NCI-H82 (cell line): ENCODE results near the gene DNAJC24.
"Not testable (repeated sequence)": the region's sequence is repeated elsewhere in the genome, so short reads cannot be mapped to it uniquely, and the experiment has no call there.

Source experiments
- DNase-seq: peaks from one replicate; lab custom pipeline; 2025; lab: John Stamatoyannopoulos, UW

Gene DNAJC24, protein sequence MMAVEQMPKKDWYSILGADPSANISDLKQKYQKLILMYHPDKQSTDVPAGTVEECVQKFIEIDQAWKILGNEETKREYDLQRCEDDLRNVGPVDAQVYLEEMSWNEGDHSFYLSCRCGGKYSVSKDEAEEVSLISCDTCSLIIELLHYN

GRCh38 chr11:31369348-31370329 is at the start of gene DNAJC24, which contains the start of gene DCDC1:
Gene DNAJC24 (plus strand): TSS chr11:31369860. CDS start chr11:31370749, 889 bp downstream.
Gene DCDC1 (minus strand): TSS chr11:31369739. CDS start chr11:31328280, 41,459 bp downstream.
- DNase-seq = peak; percentile 96

- not testable (repeated sequence) for DNase-seq
Observed at GRCh38 chr11:31321494-31321893, 48.2 kb upstream of the DNAJC24 start.

- DNase-seq = no peak
Observed at GRCh38 chr11:31323145-31323544, 46.5 kb upstream of the DNAJC24 start.

GRCh38 chr11:31325160-31325559 is 44.5 kb upstream of the DNAJC24 start:
- no peak for DNase-seq

GRCh38 chr11:31326470-31327148 is 43.1 kb upstream of the DNAJC24 start:
- DNase-seq = no peak

DNA sequence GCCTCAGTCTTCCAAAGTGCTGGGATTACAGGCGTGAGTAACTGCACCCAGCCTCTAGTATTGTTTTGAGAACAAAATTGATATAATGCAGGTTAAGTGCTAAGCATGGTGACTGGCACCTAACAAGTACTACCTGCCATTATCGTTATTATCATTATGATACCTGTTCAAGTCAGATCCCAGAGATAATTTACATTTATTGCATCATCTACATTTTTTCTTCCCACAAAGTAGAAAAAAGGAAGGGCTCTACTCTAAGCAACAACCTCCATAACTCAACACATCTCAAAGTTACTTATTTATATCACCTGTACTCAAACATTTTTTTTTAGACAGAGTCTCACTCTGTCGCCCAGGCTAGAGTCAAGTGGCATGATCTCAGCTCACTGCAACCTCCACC is 42.2 kb upstream of the DNAJC24 start:
- DNase-seq = no peak

GRCh38 chr11:31328697-31329096 is 41.0 kb upstream of the DNAJC24 start:
- no peak for DNase-seq

GRCh38 chr11:31337806-31338205 is 31.9 kb upstream of the DNAJC24 start:
- no peak for DNase-seq

- DNase-seq = peak; percentile 37
Observed at GRCh38 chr11:31340903-31341572, 28.6 kb upstream of the DNAJC24 start.

- no peak for DNase-seq
Observed at GRCh38 chr11:31351168-31351567, 18.5 kb upstream of the DNAJC24 start.

GRCh38 chr11:31355131-31355530 is 14.5 kb upstream of the DNAJC24 start:
- no peak for DNase-seq

- DNase-seq = no peak
Observed at GRCh38 chr11:31355817-31356216, 13.8 kb upstream of the DNAJC24 start.

GRCh38 chr11:31361743-31362142 is 7.9 kb upstream of the DNAJC24 start:
- DNase-seq = no peak

DNA sequence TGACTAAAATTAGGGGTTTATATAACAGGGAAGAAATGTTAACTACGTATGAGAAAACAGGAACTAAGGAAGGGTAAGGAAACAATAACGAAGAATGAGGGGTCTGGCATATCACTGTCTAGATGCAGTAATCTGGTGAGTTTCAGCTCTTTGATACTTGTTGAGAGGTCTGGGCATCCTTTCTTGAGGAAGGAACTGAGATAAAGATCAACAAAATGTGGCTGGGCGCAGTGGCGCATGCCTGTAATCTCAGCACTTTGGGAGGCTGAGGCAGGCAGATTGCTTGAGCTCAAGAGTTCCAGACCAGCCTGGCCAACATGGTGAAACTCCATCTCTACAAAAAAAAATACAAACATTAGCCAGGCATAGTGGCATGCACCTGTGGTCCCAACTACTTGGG is 2.9 kb upstream of the DNAJC24 start:
- no peak for DNase-seq

DNA sequence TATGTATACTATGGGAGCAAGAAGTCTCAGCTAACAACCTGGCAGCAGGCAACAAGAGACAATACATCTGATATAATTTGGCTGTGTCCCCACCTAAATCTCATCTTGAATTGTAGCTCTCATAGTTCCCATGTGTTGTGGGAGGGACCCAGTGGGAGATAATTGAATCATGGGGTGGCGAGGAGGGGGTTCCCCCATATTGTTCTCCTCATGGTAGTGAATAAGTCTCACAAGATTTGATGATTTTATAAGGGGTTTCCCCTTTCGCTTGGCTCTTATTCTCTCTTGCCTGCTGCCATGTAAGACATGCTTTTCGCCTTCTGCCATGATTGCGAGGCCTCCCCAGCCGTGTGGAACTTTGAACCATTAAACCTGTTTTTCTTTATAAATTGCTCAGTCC is 6.2 kb downstream of the DNAJC24 start:
- DNase-seq = no peak

DNA sequence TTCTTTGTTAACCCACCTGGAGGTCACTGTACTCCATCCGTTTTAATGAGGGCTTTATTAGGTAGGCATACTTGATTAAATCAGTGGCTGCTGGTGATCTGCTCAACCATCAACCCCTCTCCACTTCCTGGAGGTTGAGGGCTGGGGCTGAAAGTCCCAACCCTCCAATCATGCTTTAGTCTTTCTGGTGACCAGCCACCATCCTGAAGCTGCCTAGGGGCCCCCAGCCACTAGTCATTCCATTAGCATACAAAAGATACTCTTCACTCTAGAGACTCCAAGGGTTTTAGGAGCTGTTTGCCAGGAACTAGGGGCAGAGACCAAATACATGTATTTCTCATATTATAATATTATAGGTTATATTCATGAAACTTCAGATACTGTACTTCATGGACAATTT is 13.5 kb downstream of the DNAJC24 start:
- no peak for DNase-seq

DNA sequence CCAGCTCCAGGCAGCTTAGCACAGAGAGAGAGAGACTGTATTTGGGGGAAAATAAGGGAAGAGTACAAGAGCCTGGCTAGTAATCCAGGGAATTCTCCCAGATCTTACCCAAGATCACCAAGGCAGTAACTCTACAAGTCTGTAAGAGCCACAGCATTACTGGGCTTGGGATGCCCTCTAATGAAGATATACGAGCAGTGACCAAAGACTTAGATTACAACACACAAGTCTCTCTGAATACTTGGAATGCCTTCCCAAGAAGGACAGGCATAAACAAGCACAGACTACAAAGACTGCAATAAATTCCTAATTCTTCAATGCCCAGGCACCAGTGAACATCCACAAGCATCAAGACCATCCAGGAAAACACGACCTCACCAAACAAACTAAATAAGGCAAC is 17.7 kb downstream of the DNAJC24 start:
- no peak for DNase-seq

DNA sequence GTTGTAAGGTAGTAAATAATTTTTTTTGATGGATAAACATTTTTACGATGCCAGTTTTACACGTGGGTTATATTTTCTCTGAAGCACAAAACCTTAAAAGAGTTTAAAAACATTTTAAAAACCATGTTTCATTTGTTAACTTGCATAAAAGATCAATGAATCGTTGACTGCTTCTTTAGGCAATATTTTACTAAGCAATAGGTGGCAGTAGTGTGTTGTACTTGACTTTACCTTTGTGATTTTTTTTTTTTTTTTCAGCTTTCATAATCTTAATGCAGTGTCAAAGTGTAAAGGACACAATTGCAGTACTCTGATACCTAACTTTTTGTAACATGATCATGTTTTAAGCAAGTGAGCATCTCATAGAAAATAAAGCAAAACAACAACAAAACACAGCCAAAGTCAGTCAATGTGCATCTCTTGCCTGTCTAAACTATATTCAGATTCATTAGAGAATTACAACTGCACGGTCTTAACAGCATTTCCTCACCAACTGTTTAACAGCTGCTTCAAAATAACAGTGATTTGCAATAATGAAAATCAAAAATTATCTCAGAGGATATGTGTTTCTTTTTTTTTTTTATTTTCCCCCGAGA is 27.7 kb downstream of the DNAJC24 start:
- DNase-seq = peak; percentile 27

DNA sequence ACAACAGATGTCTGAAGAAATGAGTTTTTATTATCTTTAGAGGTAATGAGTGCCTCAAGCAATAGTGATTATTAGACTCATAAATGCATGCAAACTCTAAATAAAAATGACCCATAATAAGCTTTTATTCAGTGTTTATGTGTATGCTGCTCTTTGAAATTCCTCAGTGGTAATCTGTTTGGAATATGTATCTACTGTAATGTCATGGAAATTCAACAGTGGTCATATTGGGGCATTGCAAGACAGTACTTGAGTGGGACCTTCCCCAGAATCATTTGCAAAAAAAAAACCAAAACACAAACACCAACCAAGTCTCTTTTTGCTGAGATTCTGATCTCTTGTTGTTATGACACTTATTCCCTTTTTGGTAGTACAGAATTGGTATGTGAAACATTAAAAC is 35.0 kb downstream of the DNAJC24 start:
- DNase-seq = no peak

DNA sequence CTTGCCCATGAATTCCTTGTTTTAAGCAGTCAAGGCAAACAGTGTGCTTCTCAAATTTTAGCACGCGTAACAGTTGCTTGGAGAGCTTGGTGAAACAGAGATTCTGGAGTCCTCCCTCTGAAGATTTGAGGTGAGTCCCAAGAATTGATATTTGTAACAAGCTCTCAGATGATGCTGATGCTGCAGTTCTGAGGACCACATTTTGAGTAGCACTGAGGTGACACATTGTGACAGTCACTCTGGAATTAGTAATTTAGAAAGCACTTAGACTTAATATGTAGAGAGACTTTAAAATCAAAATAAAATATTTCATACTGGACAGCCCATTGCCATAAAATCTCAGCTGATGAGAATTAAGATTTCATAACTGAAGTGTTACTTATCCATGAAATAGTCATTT is 38.5 kb downstream of the DNAJC24 start:
- no peak for DNase-seq

- no peak for DNase-seq
Observed at GRCh38 chr11:31412946-31413345, 43.3 kb downstream of the DNAJC24 start.

GRCh38 chr11:31414338-31414737 is 44.7 kb downstream of the DNAJC24 start:
- no peak for DNase-seq
